Measurements from ENCODE around the gene ADGRA1.

Gene ADGRA1

GRCh38 chr10:133079836-133080682 is 7.7 kb upstream of the ADGRA1 start:
- no peak for DNase-seq

GRCh38 chr10:133080683-133081040 is 7.1 kb upstream of the ADGRA1 start:
- DNase-seq = no peak

- no peak for DNase-seq
Measured at GRCh38 chr10:133081636-133082035, 6.1 kb upstream of the ADGRA1 start.

GRCh38 chr10:133082685-133083421 is 4.9 kb upstream of the ADGRA1 start:
- DNase-seq = no peak

GRCh38 chr10:133083422-133084100 is 4.2 kb upstream of the ADGRA1 start:
- no peak for DNase-seq

GRCh38 chr10:133084491-133084890 is 3.2 kb upstream of the ADGRA1 start:
- no peak for DNase-seq

- no peak for DNase-seq
Measured at GRCh38 chr10:133085251-133086125, 2.2 kb upstream of the ADGRA1 start.

GRCh38 chr10:133086247-133086646 is 1.5 kb upstream of the ADGRA1 start:
- DNase-seq = no peak

- DNase-seq = no peak
Measured at GRCh38 chr10:133087045-133087678, 562 bp upstream of the ADGRA1 start.

GRCh38 chr10:133088179-133088955 is 643 bp downstream of the ADGRA1 start:
- no peak for DNase-seq

GRCh38 chr10:133088956-133089800 is 1.5 kb downstream of the ADGRA1 start:
- no peak for DNase-seq

GRCh38 chr10:133090101-133090500 is 2.4 kb downstream of the ADGRA1 start:
- DNase-seq = no peak

GRCh38 chr10:133090654-133091053 is 2.9 kb downstream of the ADGRA1 start:
- no peak for DNase-seq

- DNase-seq = no peak
Measured at GRCh38 chr10:133091316-133091715, 3.6 kb downstream of the ADGRA1 start.

- no peak for DNase-seq
Measured at GRCh38 chr10:133093291-133093690, 5.6 kb downstream of the ADGRA1 start.

GRCh38 chr10:133094286-133094685 is 6.6 kb downstream of the ADGRA1 start:
- DNase-seq = no peak

- DNase-seq = no peak
Measured at GRCh38 chr10:133094866-133095265, 7.1 kb downstream of the ADGRA1 start.

GRCh38 chr10:133095586-133095985 is 7.9 kb downstream of the ADGRA1 start:
- no peak for DNase-seq

- no peak for DNase-seq
Measured at GRCh38 chr10:133096616-133097269, 9.0 kb downstream of the ADGRA1 start.

GRCh38 chr10:133097418-133097817 is 9.7 kb downstream of the ADGRA1 start:
- no peak for DNase-seq
